GM23248 (cell line): ENCODE measurements around the gene SV2C.

ENCODE experiments used
- EZH2 ChIP-seq: fragments of 200-600 bp; sonication (generic); IDR thresholded peaks from 2 replicates; pipeline ENCODE4 v1.6.1; 2018; ENCODE audit warnings: antibody characterized with exemption, mild to moderate bottlenecking; ENCODE audit not compliant: insufficient read depth, poor library complexity, severe bottlenecking
- EZH2phosphoT487 ChIP-seq: fragments of 200-600 bp; sonication (generic); IDR thresholded peaks from 2 replicates; pipeline ENCODE4 v1.6.1; 2018; ENCODE audit warnings: antibody characterized with exemption, moderate library complexity, mild to moderate bottlenecking, low read depth; ENCODE audit not compliant: insufficient read depth

GRCh38 chr5:76125346-76125745, 42.2 kb downstream of the SV2C start:
- TF ChIP-seq EZH2 (no peak), EZH2phosphoT487 (no peak)
